Rectal smooth muscle tissue (tissue), 1 donor: ENCODE data around the gene SMIM22.

Source experiments
- H3K27ac ChIP-seq: one replicate; pipeline ENCODE4 v1.7.0; 2013; ENCODE audit warnings: low read depth, low read length, inconsistent platforms
- H3K27me3 ChIP-seq: one replicate; pipeline ENCODE4 v1.7.0; 2013; ENCODE audit warnings: low read length; ENCODE audit not compliant: control insufficient read depth, insufficient read depth
- H3K36me3 ChIP-seq: one replicate; pipeline ENCODE4 v1.7.0; 2013; ENCODE audit warnings: low read length; ENCODE audit not compliant: control insufficient read depth, insufficient read depth
- H3K4me1 ChIP-seq: one replicate; pipeline ENCODE4 v1.7.0; 2013; ENCODE audit warnings: low read length; ENCODE audit not compliant: control insufficient read depth, insufficient read depth
- H3K4me3 ChIP-seq: one replicate; pipeline ENCODE4 v1.7.0; 2013; ENCODE audit warnings: low read length
- H3K9ac ChIP-seq: one replicate; pipeline ENCODE4 v1.7.0; 2013; ENCODE audit warnings: low read length

SMIM22 gene, protein sequence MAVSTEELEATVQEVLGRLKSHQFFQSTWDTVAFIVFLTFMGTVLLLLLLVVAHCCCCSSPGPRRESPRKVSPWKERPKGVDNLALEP

DNA sequence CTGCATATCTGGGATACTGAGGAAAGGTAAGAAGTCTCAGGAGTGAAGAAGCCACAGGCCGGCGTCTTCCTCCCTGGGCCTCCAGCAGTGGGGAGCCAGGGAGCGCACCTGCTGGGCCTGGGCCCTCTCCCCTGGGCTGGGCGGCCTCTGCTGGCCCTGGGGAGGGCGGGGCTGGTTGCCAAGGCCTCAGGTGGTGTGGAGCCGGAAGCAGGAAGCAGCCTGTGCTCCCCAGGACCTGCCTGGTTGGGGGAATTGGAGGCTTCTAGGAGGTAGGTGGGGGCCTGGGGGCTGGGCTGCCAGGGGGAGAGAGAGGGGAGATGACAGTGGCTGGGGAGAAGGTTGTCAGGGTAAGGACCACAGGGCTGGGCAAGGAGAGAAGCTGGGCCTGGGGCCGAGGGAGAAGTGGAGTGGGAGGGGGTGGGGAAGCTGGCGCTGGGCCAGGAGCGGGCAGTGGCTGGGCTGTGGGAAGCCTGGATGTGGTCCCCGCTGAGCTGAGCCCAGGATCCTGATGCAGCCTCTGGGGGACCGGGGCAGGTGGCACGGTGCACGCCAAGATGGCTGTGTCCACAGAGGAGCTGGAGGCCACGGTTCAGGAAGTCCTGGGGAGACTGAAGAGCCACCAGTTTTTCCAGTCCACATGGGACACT is at the start of gene SMIM22:
SMIM22 (plus strand) TSS at position 189 of the 647 bp plus-strand sequence; CDS start at position 555, 366 bp downstream.
- H3K27ac ChIP-seq = no peak within 1 kb of the TSS
- H3K27me3 ChIP-seq = no peaks in the 10 kb centered on the region
- H3K4me1 ChIP-seq = no peaks in the 10 kb centered on the region
- H3K4me3 ChIP-seq = peak within 1 kb of the TSS; percentile 51
- H3K9ac ChIP-seq = no peak within 1 kb of the TSS
- H3K36me3 ChIP-seq = no peaks in the 10 kb centered on the region

DNA sequence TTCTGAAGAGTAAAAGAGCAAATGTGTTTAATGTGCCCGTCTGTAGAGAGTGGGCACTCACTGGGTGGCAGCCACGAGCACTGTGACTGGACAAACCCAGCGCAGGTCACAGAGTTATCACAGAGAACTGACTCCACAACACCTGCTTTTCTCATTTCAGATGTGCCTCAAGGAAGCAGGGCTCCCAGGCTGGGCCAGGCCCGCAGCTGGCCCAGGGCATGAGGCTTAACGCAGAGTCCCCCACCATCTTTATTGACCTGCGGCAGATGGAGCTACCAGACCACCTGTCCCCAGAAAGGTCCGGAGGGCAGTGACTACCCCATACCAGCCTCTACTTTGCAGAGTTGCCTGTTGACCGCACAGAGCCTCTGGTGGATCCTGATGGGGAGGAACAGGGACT is 49.0 kb upstream of the SMIM22 start:
- H3K27me3 ChIP-seq = no peaks in the 10 kb centered on the region
- no peak overlapping the region for H3K4me3 ChIP-seq
- no peak overlapping the region for H3K27ac ChIP-seq
- no peaks in the 10 kb centered on the region for H3K4me1 ChIP-seq
- H3K9ac ChIP-seq = no peak overlapping the region
- H3K36me3 ChIP-seq = peaks cover 6% of the 10 kb centered on the region

DNA sequence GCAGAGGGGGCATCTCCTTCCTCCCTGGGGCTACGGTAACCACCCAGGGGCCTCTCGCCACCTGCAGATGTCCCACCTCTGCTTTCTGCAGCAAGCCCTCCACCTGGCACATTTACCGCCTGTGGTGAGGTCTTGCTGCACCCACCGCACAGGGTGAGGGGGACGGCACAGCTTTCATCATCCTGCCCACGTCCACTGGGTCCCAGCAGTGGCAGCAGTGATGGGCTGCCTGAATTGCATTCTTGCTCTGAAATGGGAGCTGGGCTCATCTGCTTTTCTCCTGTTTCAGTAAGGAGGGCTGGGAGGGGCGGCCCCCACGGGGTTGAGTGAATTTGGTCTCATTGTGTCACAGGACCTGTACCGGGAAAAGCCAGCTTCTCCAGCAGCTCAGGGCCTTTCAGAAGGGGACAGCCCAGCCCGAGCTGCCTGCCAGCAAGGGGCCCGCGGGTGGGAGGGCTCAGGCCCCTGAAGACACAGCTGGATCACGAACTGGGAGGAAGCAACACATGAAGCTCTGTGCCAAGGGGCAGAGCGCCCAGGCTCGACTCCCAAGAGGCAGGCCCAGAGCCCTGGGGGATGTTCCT is 48.1 kb upstream of the SMIM22 start:
- H3K9ac ChIP-seq = no peak overlapping the region
- H3K4me1 ChIP-seq = no peaks in the 10 kb centered on the region
- H3K27ac ChIP-seq = no peak overlapping the region
- peaks cover 8% of the 10 kb centered on the region for H3K36me3 ChIP-seq
- no peak overlapping the region for H3K4me3 ChIP-seq
- no peaks in the 10 kb centered on the region for H3K27me3 ChIP-seq

DNA sequence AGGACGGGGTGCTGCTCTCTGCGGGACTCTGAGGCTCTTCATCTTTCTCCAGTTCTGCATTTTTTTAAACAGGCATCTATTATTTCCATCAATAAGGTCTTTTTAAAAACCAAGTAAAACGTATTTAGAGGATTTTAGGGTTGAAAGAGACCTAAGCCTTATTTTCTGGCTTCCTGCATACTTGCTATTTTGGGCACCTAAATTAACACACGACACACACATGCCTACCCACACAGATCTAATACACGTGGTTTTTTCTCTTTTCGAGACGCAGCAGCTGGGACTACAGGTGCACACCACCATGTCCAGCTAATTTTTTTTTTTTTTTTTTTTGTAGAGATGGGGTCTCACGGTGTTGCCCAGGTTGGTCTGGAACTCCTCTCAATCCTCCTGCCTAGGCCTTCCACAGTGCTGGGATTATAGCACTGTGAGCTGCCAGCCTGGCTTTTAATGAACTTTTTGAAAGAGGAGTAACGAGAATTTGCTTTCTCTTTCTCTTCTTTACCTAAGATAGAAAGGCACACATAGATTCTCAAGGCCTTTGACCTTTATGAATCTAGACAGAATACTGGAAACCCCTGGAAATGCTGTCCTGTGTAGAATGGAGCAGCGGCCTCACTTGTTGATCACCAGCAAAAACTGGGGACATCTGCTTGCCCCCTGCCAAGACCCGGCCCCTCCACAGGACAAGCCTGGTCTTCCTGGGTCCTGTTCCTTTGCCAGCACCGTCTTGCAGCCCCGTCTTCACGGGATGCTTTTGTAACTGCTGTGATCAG is 47.1 kb upstream of the SMIM22 start:
- Histone ChIP-seq H3K4me1 (no peaks in the 10 kb centered on the region), H3K36me3 (peaks cover 16% of the 10 kb centered on the region), H3K9ac (no peak overlapping the region), H3K27me3 (no peaks in the 10 kb centered on the region), H3K27ac (no peak overlapping the region), H3K4me3 (no peak overlapping the region)

DNA sequence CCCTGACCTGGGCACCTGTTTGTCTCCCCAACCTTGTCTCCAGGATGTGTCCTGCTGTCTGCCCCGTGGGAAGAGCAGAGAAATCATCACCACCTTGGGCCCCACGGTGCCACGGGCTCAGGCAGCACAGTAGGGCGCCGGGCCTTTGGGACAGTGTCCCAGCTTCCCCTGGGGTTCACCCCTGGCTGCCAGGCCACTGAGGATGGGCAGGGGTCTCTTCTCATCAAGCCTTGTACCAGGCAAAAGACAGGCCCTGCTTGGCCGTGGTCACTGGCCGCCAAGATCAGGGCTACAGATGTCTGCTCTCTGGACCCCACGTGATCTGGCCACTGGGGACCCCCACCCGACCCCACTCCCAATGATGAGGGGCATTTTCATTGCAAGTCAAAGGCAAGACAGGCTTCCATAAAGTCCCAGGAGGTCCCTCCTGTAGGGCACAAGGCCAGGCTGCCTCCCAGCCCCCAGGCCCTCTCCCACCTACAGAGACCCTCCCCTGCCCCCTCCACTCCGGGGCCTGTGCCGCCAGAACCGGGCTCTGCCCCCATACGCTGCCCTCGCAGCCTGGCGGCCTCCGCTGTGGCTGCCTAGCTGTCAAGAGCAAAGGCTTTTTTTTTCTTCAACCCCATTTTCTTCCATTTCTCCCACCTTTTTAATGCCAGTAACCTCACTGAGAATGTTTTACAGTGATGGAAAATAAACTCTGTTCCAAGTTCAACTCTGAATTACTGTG is 46.3 kb upstream of the SMIM22 start:
- Histone ChIP-seq H3K27ac (no peak overlapping the region), H3K4me3 (no peak overlapping the region), H3K4me1 (no peaks in the 10 kb centered on the region), H3K36me3 (peaks cover 18% of the 10 kb centered on the region), H3K9ac (no peak overlapping the region), H3K27me3 (no peaks in the 10 kb centered on the region)

DNA sequence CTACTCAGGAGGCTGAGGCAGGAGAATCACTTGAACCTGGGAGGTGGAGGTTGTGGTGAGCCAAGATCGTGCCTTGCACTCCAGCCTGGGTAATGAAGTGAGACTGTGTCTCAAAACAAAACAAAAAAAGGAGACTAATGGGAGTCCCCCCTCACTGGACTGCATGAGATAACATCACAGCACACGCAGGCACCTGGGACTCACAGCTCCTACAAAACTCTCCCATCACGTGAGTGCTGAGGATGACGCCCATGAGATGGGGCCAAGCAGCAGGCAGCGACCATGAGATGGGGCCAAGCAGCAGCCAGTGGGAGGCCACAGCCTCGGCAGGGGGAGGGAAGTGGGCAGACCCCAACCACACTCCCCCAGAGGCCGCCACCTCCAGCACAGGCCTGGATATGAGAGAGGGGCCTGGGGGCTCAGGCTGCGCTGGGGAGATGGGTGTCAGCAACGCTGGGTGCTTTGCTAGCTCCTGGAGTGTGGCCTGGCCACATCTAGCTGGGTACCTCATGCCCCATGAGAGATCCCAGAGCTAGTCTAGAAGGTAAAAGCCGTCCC is 45.4 kb upstream of the SMIM22 start:
- H3K36me3 ChIP-seq = peaks cover 19% of the 10 kb centered on the region

DNA sequence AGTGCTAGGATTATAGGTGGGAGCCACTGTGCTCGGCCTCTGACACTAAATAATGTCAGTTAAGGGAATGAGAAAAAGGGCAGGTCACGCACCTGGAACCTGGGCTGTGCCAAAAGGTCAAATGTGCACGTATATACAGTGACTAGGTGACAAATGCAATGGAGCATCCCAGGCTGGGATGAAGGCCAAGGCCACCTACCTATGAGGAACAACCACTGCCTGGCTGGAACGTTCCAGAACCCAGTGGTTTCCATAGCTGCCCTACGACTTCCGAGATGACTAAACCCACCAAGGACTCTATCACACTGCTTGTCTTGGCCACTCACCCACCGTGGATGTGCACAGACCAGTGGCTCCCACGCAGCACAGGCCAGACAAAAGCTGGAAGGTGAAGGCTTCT is 44.3 kb upstream of the SMIM22 start:
- no peak overlapping the region for H3K27ac ChIP-seq
- H3K9ac ChIP-seq = no peak overlapping the region
- peaks cover 27% of the 10 kb centered on the region for H3K36me3 ChIP-seq
- no peaks in the 10 kb centered on the region for H3K27me3 ChIP-seq
- no peak overlapping the region for H3K4me3 ChIP-seq
- no peaks in the 10 kb centered on the region for H3K4me1 ChIP-seq

More for the DNA sequence above, 45.4 kb upstream of the SMIM22 start:
- no peak overlapping the region for H3K9ac ChIP-seq
- H3K27me3 ChIP-seq = no peaks in the 10 kb centered on the region
- H3K27ac ChIP-seq = no peak overlapping the region
- H3K4me1 ChIP-seq = no peaks in the 10 kb centered on the region
- no peak overlapping the region for H3K4me3 ChIP-seq

DNA sequence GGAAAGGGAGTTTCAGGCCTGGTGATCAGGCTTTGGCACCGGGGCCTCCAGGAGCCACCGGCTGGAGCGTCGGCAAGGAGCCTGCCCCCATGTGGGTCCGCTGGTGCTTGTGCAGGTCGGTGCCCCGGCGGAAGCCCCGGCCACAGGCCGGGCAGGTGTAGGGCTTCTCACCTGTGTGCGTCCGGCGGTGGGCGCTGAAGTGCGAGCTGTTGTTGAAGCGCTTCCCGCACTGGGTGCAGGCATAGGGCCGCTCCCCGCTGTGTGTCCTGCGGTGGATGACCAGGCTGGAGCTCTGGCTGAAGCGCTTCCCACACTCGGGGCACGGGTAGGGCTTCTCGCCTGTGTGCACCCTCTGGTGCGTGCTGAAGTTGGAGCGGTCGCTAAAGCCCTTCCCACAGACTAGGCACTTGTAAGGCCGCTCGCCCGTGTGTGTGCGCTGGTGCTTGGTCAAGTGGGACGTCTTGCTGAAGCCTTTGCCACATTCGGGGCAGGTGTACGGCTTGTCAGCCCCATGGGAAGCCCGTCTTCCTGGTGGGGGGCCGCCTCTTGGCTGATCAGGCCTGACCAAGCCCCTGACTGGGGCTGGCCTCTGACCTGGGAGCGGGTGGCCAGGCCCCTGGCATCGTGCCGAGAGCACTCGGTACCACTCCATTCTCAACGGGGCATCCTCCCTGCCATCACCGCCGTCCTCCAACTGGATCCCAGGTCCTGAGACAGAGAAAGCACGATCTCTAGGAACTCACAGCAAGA is 42.6 kb upstream of the SMIM22 start:
- Histone ChIP-seq H3K4me3 (no peak overlapping the region), H3K27me3 (no peaks in the 10 kb centered on the region), H3K4me1 (no peaks in the 10 kb centered on the region), H3K27ac (no peak overlapping the region), H3K36me3 (peaks cover 28% of the 10 kb centered on the region), H3K9ac (no peak overlapping the region)

DNA sequence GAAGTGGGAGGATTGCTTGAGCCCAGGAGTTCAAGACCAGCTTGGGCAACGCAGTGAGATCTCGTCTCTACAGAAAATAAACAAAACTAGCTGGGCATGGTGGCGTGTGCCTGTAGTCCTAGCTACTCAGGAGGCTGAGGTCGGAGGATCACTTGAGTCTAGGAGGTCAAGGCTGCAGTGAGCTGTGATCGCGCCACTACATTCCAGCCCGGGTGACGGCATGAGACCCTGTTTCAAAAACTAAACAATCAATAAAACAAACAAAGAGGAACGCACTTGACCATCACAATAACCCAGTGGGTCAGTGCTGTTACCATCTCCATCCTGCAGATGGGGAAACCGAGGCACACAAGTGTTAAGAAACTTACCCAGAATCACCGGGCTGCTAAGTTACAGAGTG is 41.9 kb upstream of the SMIM22 start:
- Histone ChIP-seq H3K4me1 (no peaks in the 10 kb centered on the region), H3K27ac (no peak overlapping the region), H3K4me3 (no peak overlapping the region), H3K9ac (no peak overlapping the region), H3K27me3 (no peaks in the 10 kb centered on the region), H3K36me3 (peaks cover 29% of the 10 kb centered on the region)

DNA sequence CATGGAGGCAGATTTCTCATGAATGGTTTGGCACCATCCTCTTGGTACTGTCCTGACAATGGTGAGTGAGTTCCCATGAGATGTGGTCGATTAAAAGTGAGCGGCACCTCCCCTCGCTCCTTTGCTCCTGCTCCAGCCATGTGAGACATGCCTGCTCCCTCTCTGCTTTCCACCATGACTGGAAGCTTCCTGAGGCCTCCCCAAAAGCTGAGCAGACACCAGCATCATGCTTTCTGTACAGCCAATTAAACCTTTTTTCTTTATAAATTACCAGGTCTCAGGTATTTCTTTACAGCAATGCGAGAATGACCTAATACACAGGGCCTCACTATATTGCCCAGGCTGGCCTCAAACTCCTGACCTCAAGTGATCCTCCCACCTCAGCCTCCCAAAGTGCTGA is 40.3 kb upstream of the SMIM22 start:
- no peak overlapping the region for H3K27ac ChIP-seq
- peaks cover 1% of the 10 kb centered on the region for H3K4me1 ChIP-seq
- H3K27me3 ChIP-seq = no peaks in the 10 kb centered on the region
- H3K4me3 ChIP-seq = no peak overlapping the region
- H3K36me3 ChIP-seq = peaks cover 40% of the 10 kb centered on the region
- no peak overlapping the region for H3K9ac ChIP-seq

DNA sequence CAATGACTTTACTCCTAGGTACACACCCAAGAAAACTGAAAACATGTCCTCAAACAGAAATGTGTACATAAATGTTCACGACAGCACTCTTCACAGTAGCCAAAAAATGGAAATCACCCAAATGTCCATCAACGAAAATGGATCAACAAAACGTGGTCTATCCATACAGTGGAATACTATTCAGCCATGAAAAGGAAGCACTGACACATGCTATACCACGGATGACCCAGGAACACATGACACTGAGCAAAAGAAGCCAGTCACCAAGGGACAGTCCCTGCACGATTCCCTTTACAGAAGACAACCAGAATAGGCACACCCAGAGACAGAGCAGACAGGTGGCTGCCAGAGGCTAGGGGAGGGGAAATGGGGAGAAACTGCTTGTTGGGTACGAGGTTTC is 39.5 kb upstream of the SMIM22 start:
- peaks cover 3% of the 10 kb centered on the region for H3K4me1 ChIP-seq
- peaks cover 46% of the 10 kb centered on the region for H3K36me3 ChIP-seq
- H3K4me3 ChIP-seq = no peak overlapping the region
- H3K27ac ChIP-seq = no peak overlapping the region
- no peak overlapping the region for H3K9ac ChIP-seq
- no peaks in the 10 kb centered on the region for H3K27me3 ChIP-seq
